Umbilical cord (tissue), 2 donors: ENCODE results near the gene ACTL10. TPM values are rescaled to one million over a fixed set of nuclear protein-coding genes. Genes with fewer than 3 reads are reported as not detected.
A peak's percentile ranks its signal among the peaks of the same experiment; 100 is the strongest.

Experiments used
- DNase-seq: peaks from one replicate; pipeline ENCODE4 v3.0.0-alpha.2; 2015; ENCODE audit warnings: low spot score
- total RNA-seq: library from RNA; depleted of rRNA; stranded (reverse); fragments of >200 nt; gene quantifications from one replicate; pipeline ENCODE4 v1.2.3, GENCODE V29; 2014; ENCODE audit warnings: low replicate concordance; ENCODE audit not compliant: insufficient read depth

The ACTL10 gene
- total RNA-seq, 1 donor from 2014 or later = not detected

- DNase-seq = no peak
These were observed 18.2 kb upstream of the ACTL10 start for GRCh38 chr20:33648396-33649004.

- DNase-seq = no peak
These were observed 17.5 kb upstream of the ACTL10 start for GRCh38 chr20:33649201-33649681.

- no peak for DNase-seq
These were observed 16.5 kb upstream of the ACTL10 start for GRCh38 chr20:33650111-33650752.

GRCh38 chr20:33650753-33651561 is 15.8 kb upstream of the ACTL10 start:
- peak; percentile 61 for DNase-seq

- no peak for DNase-seq
These were observed 15.1 kb upstream of the ACTL10 start for GRCh38 chr20:33651562-33652048.

GRCh38 chr20:33653218-33653899 is 13.4 kb upstream of the ACTL10 start:
- peak; percentile 72 for DNase-seq

GRCh38 chr20:33653900-33654596 is 12.7 kb upstream of the ACTL10 start:
- DNase-seq = no peak

- no peak for DNase-seq
These were observed 12.0 kb upstream of the ACTL10 start for GRCh38 chr20:33654680-33655161.

- no peak for DNase-seq
These were observed 11.6 kb upstream of the ACTL10 start for GRCh38 chr20:33655164-33655563.

GRCh38 chr20:33656010-33656782 is 10.5 kb upstream of the ACTL10 start:
- no peak for DNase-seq

GRCh38 chr20:33656783-33657703 is 9.7 kb upstream of the ACTL10 start:
- DNase-seq = no peak

GRCh38 chr20:33657704-33658095 is 9.0 kb upstream of the ACTL10 start:
- no peak for DNase-seq

- no peak for DNase-seq
These were observed 8.2 kb upstream of the ACTL10 start for GRCh38 chr20:33658510-33658909.

GRCh38 chr20:33658929-33659328 is 7.8 kb upstream of the ACTL10 start:
- DNase-seq = no peak

GRCh38 chr20:33659341-33660034 is 7.3 kb upstream of the ACTL10 start:
- DNase-seq = no peak

- no peak for DNase-seq
These were observed 6.6 kb upstream of the ACTL10 start for GRCh38 chr20:33660035-33660684.

GRCh38 chr20:33660685-33661058 is 6.1 kb upstream of the ACTL10 start:
- no peak for DNase-seq

GRCh38 chr20:33662172-33662571 is 4.6 kb upstream of the ACTL10 start, which contains the start of gene C20orf144:
C20orf144 (plus strand) TSS chr20:33662327; CDS start chr20:33662346, 19 bp downstream.
- DNase-seq = no peak
